K562 (cell line): ENCODE data around the gene RABGAP1L. TPM values are rescaled to one million over a fixed set of nuclear protein-coding genes. Genes with fewer than 3 reads are reported as not detected.
A peak's percentile ranks its signal among the peaks of the same experiment; 100 is the strongest.

ENCODE experiments used
- CBX3 ChIP-seq, 2 experiments: IDR thresholded peaks; 1 replicate in 1 of 2; 2 replicates in 1 of 2; pipeline ENCODE4 v1.6.1; 2012; ENCODE audit warnings: inconsistent platforms in 2 of 2, low read length in 2 of 2, borderline replicate concordance in 1 of 2, control low read depth in 1 of 2
- CHD2 ChIP-seq: IDR thresholded peaks from 2 replicates; pipeline ENCODE4 v1.6.1; 2011; ENCODE audit warnings: low read depth, low read length
- E2F5 ChIP-seq: sonication (generic); formaldehyde crosslinking; IDR thresholded peaks from 2 replicates; pipeline ENCODE4 v1.8.0; 2022; ENCODE audit warnings: mild to moderate bottlenecking, missing genetic modification reagents
- ELF4 ChIP-seq: fragments of 450-650 bp; formaldehyde crosslinking; IDR thresholded peaks from 2 replicates; pipeline ENCODE4 v1.4.0; 2022; ENCODE audit warnings: missing genetic modification characterization
- FOXO4 ChIP-seq: fragments of 450-650 bp; formaldehyde crosslinking; IDR thresholded peaks from 2 replicates; pipeline ENCODE4 v1.4.0; 2020; ENCODE audit warnings: mild to moderate bottlenecking, moderate library complexity
- HEY1 ChIP-seq: fragments of 250-450 bp; sonication (Bioruptor Pico); IDR thresholded peaks from 2 replicates; pipeline ENCODE4 v1.5.0; 2020; ENCODE audit warnings: mild to moderate bottlenecking, moderate library complexity, borderline replicate concordance
- MITF ChIP-seq: IDR thresholded peaks from 2 replicates; pipeline ENCODE4 v1.6.1; 2014; ENCODE audit warnings: antibody characterized with exemption
- MXI1 ChIP-seq: IDR thresholded peaks from 2 replicates; pipeline ENCODE4 v1.6.1; 2011; ENCODE audit warnings: low read depth, mild to moderate bottlenecking, improper control_type of control experiment, low read length
- NFYB ChIP-seq: IDR thresholded peaks from 2 replicates; pipeline ENCODE4 v1.6.1; 2011; ENCODE audit warnings: mild to moderate bottlenecking, moderate library complexity; ENCODE audit not compliant: insufficient read length; ENCODE audit errors: extremely low read depth
- POLR2H ChIP-seq: IDR thresholded peaks from 2 replicates; pipeline ENCODE4 v1.6.1; 2016; ENCODE audit warnings: missing genetic modification characterization, low read depth, mild to moderate bottlenecking, control low read depth, missing compliant biosample characterization, moderate library complexity
- RFX7 ChIP-seq: fragments of 250-450 bp; sonication (Bioruptor Pico); IDR thresholded peaks from 2 replicates; pipeline ENCODE4 v1.5.1; 2021; ENCODE audit warnings: mild to moderate bottlenecking
- RREB1 ChIP-seq: fragments of 250-450 bp; sonication (Bioruptor Pico); IDR thresholded peaks from 2 replicates; pipeline ENCODE4 v1.4.0; 2020
- SIN3A ChIP-seq, 2 experiments: fragments of 150-350 bp in 1 of 2; IDR thresholded peaks; 2 replicates each; pipeline ENCODE4 v1.6.1; 2011 to 2016; ENCODE audit warnings: borderline replicate concordance in 2 of 2, low read depth in 2 of 2, low read length in 2 of 2, mild to moderate bottlenecking in 2 of 2, moderate library complexity in 2 of 2; ENCODE audit not compliant: control insufficient read depth in 1 of 2
- SRF ChIP-seq, 2 experiments: fragments of 250-450, 450-650 bp in 1 of 2; sonication (Bioruptor Pico) in 1 of 2; sonication (generic) in 1 of 2; formaldehyde crosslinking; IDR thresholded peaks; 2 replicates each; pipeline versions ENCODE4 v1.5.0 to v1.5.1; 2020 to 2022; ENCODE audit warnings: mild to moderate bottlenecking in 1 of 2, missing genetic modification reagents in 1 of 2
- ZC3H4 ChIP-seq: sonication (generic); formaldehyde crosslinking; IDR thresholded peaks from 2 replicates; pipeline ENCODE4 v1.9.0; 2021; ENCODE audit warnings: missing genetic modification reagents, borderline replicate concordance
- ZNF12 ChIP-seq: sonication (generic); formaldehyde crosslinking; IDR thresholded peaks from 2 replicates; pipeline ENCODE4 v1.4.0; 2020; ENCODE audit warnings: mild to moderate bottlenecking, missing genetic modification reagents
- ZNF347 ChIP-seq: fragments of 450-650 bp; formaldehyde crosslinking; IDR thresholded peaks from 2 replicates; pipeline ENCODE4 v1.4.0; 2020; ENCODE audit warnings: low read depth, mild to moderate bottlenecking, moderate library complexity
- polyA plus RNA-seq, 8 experiments: library from polyadenylated mRNA; depleted of rRNA in 4 of 8; stranded (reverse) in 5 of 8; unstranded in 3 of 8; fragments of >200 nt; fragmentation: Nextera tagmentation in 2 of 8; fragmentation: Illumina TruSeq in 1 of 8; extraction: Ambion mirVana in 2 of 8; extraction: Trizol in 1 of 8; gene quantifications; 2 replicates each; pipeline versions ENCODE4 v1.2.1 to v1.2.3, GENCODE V29; 2011 to 2014; ENCODE audit warnings: inconsistent platforms in 1 of 8, missing spikeins in 1 of 8
- total RNA-seq, 7 experiments: library from RNA; depleted of rRNA in 6 of 7; stranded (reverse); fragments of >200 nt in 6 of 7; fragmentation: Illumina TruSeq in 2 of 7; extraction: Trizol in 2 of 7; gene quantifications; 2 replicates each; pipeline versions ENCODE4 v1.2.1 to v1.2.3, GENCODE V29; 2011 to 2021; ENCODE audit warnings: low replicate concordance in 1 of 7

Gene RABGAP1L
- total and polyA plus RNA-seq, 9 of the 15 experiments (the other 6 are each of a cell fraction or from before 2014, with no cell fraction given), result 16.5 to 44.9 (median 26.7) TPM

- TF ChIP-seq RREB1 (peak; percentile 22; the same call in 1 of the 2 replicates), ZC3H4 (CRISPR knock-in tag) (no peak), CBX3 (IDR thresholded peaks at IDR 0.05; ENCODE audit: borderline replicate concordance in 1 of 2, low read length in 2 of 2) (peak in 1 of 2 experiments; percentile 64; a peak in 1 of 3 replicates), FOXO4 (no peak), RFX7 (CRISPR knock-in tag) (no peak), ZNF12 (CRISPR knock-in tag) (peak; percentile 71; the same call in 1 of the 2 replicates), SIN3A (IDR thresholded peaks at IDR 0.05; ENCODE audit: borderline replicate concordance in 2 of 2, control insufficient read depth in 1 of 2, low read depth in 2 of 2, low read length in 2 of 2) (peak; percentile 74 to 96), HEY1 (CRISPR knock-in tag) (no peak), ZNF347 (CRISPR knock-in tag) (no peak), NFYB (no peak), CHD2 (peak; percentile 95), POLR2H (tag) (peak; percentile 96), MXI1 (peak; percentile 69), E2F5 (CRISPR knock-in tag) (no peak), SRF (CRISPR knock-in tag; IDR thresholded peaks at IDR 0.05) (peak in 1 of 2 experiments; percentile 75; a peak in 2 of 4 replicates), MITF (no peak), ELF4 (CRISPR knock-in tag) (no peak)
These were observed 864.0 kb downstream of the RABGAP1L start, which contains the start of gene MRPS14 (continued) for GRCh38 chr1:175023043-175023921.
